Astrocyte (in vitro differentiated cells and primary cell): ENCODE results near the gene SEMA6A. TPM values are rescaled to one million over a fixed set of nuclear protein-coding genes. Genes with fewer than 3 reads are reported as not detected.

Experiments
- DNase-seq: peaks from one replicate; pipeline ENCODE4 v3.0.0-alpha.2; 2010; ENCODE audit warnings: low read depth
- FAIRE-seq: peaks from 2 replicates; lab custom pipeline; 2011; peaks lifted over from hg19 to GRCh38; lab: Jason Lieb, UNC
- H2AFZ ChIP-seq: 2 replicates; pipeline ENCODE4 v1.6.0; 2012; ENCODE audit warnings: low read depth, low read length, inconsistent platforms
- H3K27ac ChIP-seq: 2 replicates; pipeline ENCODE4 v1.5.1; 2011; ENCODE audit warnings: low read depth, low read length, inconsistent platforms
- H3K27me3 ChIP-seq: 2 replicates; pipeline ENCODE4 v1.6.0; 2011; ENCODE audit warnings: low read length, inconsistent platforms; ENCODE audit not compliant: insufficient read depth
- H3K36me3 ChIP-seq: 2 replicates; pipeline ENCODE4 v1.5.1; 2011; ENCODE audit warnings: low read length, inconsistent platforms; ENCODE audit not compliant: insufficient read depth
- H3K4me1 ChIP-seq: 2 replicates; pipeline ENCODE4 v1.5.1; 2011; ENCODE audit warnings: low read length, inconsistent platforms; ENCODE audit not compliant: insufficient read depth
- H3K4me2 ChIP-seq: 2 replicates; pipeline ENCODE4 v1.6.0; 2012; ENCODE audit warnings: low read length, inconsistent platforms
- H3K4me3 ChIP-seq: 2 replicates; pipeline ENCODE4 v1.5.1; 2011; ENCODE audit warnings: low read depth, mild to moderate bottlenecking, low read length, inconsistent platforms; ENCODE audit not compliant: insufficient read depth
- H3K79me2 ChIP-seq: 2 replicates; pipeline ENCODE4 v1.6.0; 2012; ENCODE audit warnings: mild to moderate bottlenecking, low read length, inconsistent platforms; ENCODE audit not compliant: insufficient read depth
- H3K9ac ChIP-seq: 2 replicates; pipeline ENCODE4 v1.6.0; 2012; ENCODE audit warnings: mild to moderate bottlenecking, low read length, inconsistent platforms
- H3K9me3 ChIP-seq: 2 replicates; pipeline ENCODE4 v1.5.1; 2012; ENCODE audit warnings: low read depth, mild to moderate bottlenecking, low read length, inconsistent platforms; ENCODE audit not compliant: insufficient read depth
- H4K20me1 ChIP-seq: 2 replicates; pipeline ENCODE4 v1.6.0; 2012; ENCODE audit warnings: low read length, inconsistent platforms; ENCODE audit not compliant: insufficient read depth
- H3K27ac Mint-ChIP-seq: one replicate; pipeline ENCODE4 v1.8.0; 2021; ENCODE audit warnings: mild to moderate bottlenecking, mixed read lengths; ENCODE audit not compliant: unreplicated experiment
- H3K27me3 Mint-ChIP-seq: one replicate; pipeline ENCODE4 v1.8.0; 2021; ENCODE audit warnings: low read depth, mixed read lengths; ENCODE audit not compliant: unreplicated experiment
- H3K36me3 Mint-ChIP-seq: one replicate; pipeline ENCODE4 v1.8.0; 2021; ENCODE audit warnings: low read depth, mixed read lengths; ENCODE audit not compliant: unreplicated experiment
- H3K4me1 Mint-ChIP-seq: one replicate; pipeline ENCODE4 v1.8.0; 2021; ENCODE audit warnings: low read depth, mixed read lengths; ENCODE audit not compliant: unreplicated experiment
- H3K4me3 Mint-ChIP-seq: one replicate; pipeline ENCODE4 v1.8.0; 2021; ENCODE audit warnings: mild to moderate bottlenecking, moderate library complexity, mixed read lengths; ENCODE audit not compliant: unreplicated experiment
- H3K9me3 Mint-ChIP-seq: one replicate; pipeline ENCODE4 v1.8.0; 2021; ENCODE audit warnings: mild to moderate bottlenecking, mixed read lengths; ENCODE audit not compliant: unreplicated experiment
- EZH2 ChIP-seq: IDR thresholded peaks from 2 replicates; pipeline ENCODE4 v1.6.1; 2012; ENCODE audit warnings: mild to moderate bottlenecking, low read length, inconsistent platforms; ENCODE audit not compliant: insufficient read depth
- total RNA-seq: library from RNA; stranded (reverse); gene quantifications from 2 replicates; pipeline ENCODE4 v1.2.1, GENCODE V29; 2021
- TF ChIP-seq, protein P1 (sequence below): IDR thresholded peaks from 2 replicates; pipeline ENCODE4 v1.5.1; 2011; ENCODE audit warnings: low read depth, mild to moderate bottlenecking, inconsistent platforms, low read length, moderate library complexity; ENCODE audit not compliant: insufficient read depth

SEMA6A gene
- total RNA-seq, 1 donor from 2014 or later: 34.2 TPM

DNA sequence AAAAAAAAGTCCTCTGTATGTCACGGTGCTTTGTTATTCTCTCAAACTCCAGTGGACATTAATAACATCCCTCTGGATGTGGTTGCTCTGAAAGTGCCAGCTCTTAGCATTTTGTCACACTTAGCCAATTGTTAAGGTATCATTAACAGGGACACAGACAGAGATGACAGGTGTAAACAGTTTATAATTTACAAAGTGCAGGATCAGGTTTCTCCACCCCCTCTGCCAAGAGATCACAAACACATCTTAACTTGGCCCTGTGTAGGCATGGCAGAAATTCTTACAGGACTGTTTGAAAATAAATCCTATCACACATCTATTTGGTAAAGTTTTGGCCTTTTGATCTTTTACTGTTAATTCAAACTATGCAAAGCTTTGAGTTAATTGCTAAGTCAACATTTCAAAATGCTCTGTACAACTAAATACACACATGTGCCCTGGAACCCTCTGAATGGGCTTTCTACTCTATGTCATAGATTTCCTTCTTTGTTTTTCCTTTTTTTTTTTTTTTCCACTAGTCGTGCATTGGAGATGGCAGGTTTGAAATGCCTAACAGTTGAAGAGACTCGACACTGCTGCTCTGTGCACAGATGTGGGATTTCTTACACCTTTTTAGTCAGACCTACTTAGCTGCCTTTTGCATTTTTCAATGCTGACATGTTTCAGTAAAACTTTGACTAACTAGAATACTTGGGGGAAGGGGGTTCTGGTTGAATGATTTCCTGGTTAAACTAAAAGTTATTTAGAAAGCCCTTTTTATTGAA, 41.7 kb downstream of the SEMA6A start:
- H3K9me3 Mint-ChIP-seq: no peaks in the 10 kb centered on the region
- H3K27ac Mint-ChIP-seq: peak overlapping the region; percentile 20
- H3K27me3 Mint-ChIP-seq: no peaks in the 10 kb centered on the region
- H2AFZ ChIP-seq: no peak overlapping the region
- H3K79me2 ChIP-seq: no peaks in the 10 kb centered on the region
- no peaks in the 10 kb centered on the region for H3K36me3 ChIP-seq
- H3K27me3 ChIP-seq: peaks cover 18% of the 10 kb centered on the region
- no peak overlapping the region for H3K4me2 ChIP-seq
- no peak for DNase-seq
- no peak overlapping the region for H3K4me3 Mint-ChIP-seq
- H3K9me3 ChIP-seq: no peaks in the 10 kb centered on the region
- no peaks in the 10 kb centered on the region for H3K36me3 Mint-ChIP-seq
- H3K9ac ChIP-seq: no peak overlapping the region
- no peak overlapping the region for H3K4me3 ChIP-seq
- no peaks in the 10 kb centered on the region for H4K20me1 ChIP-seq
- no peaks in the 10 kb centered on the region for H3K4me1 ChIP-seq
- peaks cover 31% of the 10 kb centered on the region for H3K4me1 Mint-ChIP-seq
- FAIRE-seq: no peak
- TF ChIP-seq, protein P1, sequence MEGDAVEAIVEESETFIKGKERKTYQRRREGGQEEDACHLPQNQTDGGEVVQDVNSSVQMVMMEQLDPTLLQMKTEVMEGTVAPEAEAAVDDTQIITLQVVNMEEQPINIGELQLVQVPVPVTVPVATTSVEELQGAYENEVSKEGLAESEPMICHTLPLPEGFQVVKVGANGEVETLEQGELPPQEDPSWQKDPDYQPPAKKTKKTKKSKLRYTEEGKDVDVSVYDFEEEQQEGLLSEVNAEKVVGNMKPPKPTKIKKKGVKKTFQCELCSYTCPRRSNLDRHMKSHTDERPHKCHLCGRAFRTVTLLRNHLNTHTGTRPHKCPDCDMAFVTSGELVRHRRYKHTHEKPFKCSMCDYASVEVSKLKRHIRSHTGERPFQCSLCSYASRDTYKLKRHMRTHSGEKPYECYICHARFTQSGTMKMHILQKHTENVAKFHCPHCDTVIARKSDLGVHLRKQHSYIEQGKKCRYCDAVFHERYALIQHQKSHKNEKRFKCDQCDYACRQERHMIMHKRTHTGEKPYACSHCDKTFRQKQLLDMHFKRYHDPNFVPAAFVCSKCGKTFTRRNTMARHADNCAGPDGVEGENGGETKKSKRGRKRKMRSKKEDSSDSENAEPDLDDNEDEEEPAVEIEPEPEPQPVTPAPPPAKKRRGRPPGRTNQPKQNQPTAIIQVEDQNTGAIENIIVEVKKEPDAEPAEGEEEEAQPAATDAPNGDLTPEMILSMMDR: no peak
- no peak for TF ChIP-seq EZH2
- H3K27ac ChIP-seq: no peak overlapping the region

DNA sequence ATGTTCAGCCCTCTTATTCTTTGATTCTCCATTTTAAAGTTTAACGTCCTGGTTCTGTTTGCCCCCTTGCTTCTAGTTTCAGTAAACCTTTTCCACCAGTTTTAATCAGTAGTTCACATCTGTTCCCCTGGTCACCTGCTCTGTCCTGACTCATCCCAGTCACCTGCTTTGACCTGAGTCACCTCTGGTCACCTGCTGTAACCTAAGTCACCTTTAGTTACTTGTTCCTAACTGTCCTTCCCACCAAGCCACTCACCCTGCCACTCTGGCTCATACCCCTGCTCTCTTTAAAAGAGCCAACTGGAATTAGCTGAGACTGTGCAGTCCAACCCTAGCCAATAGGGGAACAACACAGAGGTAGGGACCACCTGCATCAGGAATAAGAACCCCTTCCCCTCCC, 43.0 kb downstream of the SEMA6A start:
- no peaks in the 10 kb centered on the region for H3K79me2 ChIP-seq
- Mint-ChIP-seq H3K4me1 (peaks cover 31% of the 10 kb centered on the region), H3K27ac (no peak overlapping the region)

More for the DNA sequence above, 43.0 kb downstream of the SEMA6A start:
- FAIRE-seq (no peak), DNase-seq (no peak)
- Mint-ChIP-seq H3K4me3 (no peak overlapping the region), H3K9me3 (no peaks in the 10 kb centered on the region), H3K27me3 (no peaks in the 10 kb centered on the region), H3K36me3 (no peaks in the 10 kb centered on the region)
- Histone ChIP-seq H3K9ac (no peak overlapping the region), H3K36me3 (no peaks in the 10 kb centered on the region), H3K9me3 (no peaks in the 10 kb centered on the region), H3K4me2 (no peak overlapping the region), H4K20me1 (no peaks in the 10 kb centered on the region), H3K4me1 (no peaks in the 10 kb centered on the region), H2AFZ (no peak overlapping the region), H3K27ac (no peak overlapping the region), H3K27me3 (peaks cover 21% of the 10 kb centered on the region), H3K4me3 (no peak overlapping the region)
- TF ChIP-seq EZH2: no peak
- TF ChIP-seq, protein P1: no peak
